GM12873 (cell line): Measurements from ENCODE around the gene MAD2L1BP.
A peak's percentile ranks its signal among the peaks of the same experiment; 100 is the strongest.

Experiments
- CTCF ChIP-seq: IDR thresholded peaks from 2 replicates; pipeline ENCODE4 v1.5.1; 2012; ENCODE audit warnings: low read depth, mild to moderate bottlenecking, moderate library complexity, low read length, control low read depth; ENCODE audit not compliant: insufficient read depth; ENCODE audit errors: missing control alignments

The MAD2L1BP gene

GRCh38 chr6:43635387-43636307 lies at the start of gene MAD2L1BP:
TSS of gene MAD2L1BP (plus strand) at chr6:43635840. CDS start at chr6:43635876, 36 bp downstream.
- TF ChIP-seq CTCF, result no peak

DNA sequence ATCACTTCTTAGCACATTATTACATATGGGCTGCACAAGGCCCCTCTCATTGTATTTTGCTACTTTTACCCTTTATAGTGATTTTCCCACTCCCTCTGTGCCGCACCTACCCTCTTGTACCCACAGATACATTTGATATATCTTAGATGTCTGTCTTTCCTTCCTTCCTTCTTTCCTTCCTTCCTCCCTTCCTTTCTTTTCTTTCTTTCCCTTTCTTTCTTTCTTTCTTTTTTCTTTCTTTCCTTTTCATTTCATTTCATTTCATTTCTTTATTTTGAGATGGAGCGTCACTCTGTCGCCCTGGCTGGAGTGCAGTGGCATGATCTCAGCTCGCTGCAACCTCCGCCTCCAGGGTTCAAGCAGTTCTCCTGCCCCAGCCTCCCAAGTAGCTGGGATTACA lies 47.4 kb upstream of the MAD2L1BP start:
- TF ChIP-seq CTCF, result no peak

DNA sequence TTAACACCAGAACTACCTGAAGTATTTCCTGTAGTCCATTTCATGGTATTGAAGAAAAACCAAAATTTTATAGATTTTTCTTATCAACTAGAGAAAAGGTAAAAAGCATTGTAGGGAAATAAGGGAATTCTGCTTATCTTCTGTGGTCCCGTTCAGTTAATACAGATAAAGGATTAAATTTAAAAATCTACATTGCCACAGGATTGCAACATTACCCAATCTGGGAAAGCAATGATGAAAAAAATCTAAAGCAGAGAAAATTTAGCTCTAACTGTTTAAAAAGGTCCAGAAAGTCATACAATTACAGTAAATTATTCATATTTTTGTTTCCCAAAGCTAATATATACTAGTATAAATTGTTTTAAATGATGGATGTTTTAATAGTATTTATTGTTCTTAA lies 41.7 kb upstream of the MAD2L1BP start:
- no peak for TF ChIP-seq CTCF

DNA sequence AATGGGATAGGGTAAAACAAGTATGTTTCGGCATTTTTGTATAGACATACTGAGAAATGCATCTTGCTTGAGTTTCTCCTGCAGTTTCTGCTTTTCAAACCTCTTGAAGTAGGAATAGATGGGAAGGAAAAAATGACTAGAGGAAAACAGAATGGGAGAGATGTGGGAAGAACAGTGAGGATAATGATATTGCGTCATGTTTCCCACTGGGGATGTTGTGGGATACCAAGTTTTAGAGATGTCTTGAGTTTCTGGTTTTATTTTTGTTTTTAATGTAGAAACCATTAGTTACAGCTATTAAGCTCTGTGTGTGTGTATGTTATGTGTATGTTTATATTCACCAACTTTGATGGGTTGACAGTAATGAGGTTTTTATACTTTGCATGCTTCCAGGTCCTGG lies 35.0 kb upstream of the MAD2L1BP start:
- no peak for TF ChIP-seq CTCF

DNA sequence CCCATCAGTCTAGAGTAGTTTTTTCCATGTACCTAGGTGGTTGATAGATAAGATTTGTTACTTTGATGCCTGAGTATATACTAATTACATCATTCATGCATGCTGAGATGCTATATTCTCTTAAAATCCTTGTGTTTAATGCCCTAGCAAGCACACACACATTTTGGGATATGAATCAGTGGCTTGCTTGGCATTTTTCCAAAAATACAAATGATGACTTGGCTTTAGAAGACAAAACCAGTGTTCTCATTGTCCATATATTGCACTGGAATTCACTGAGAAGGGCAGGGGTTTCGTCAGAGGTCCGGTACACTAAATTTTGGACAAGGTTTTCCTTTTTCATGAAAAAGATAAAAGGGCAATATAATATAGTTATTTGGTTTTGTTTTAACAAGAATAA lies 31.5 kb upstream of the MAD2L1BP start:
- TF ChIP-seq CTCF, result no peak

DNA sequence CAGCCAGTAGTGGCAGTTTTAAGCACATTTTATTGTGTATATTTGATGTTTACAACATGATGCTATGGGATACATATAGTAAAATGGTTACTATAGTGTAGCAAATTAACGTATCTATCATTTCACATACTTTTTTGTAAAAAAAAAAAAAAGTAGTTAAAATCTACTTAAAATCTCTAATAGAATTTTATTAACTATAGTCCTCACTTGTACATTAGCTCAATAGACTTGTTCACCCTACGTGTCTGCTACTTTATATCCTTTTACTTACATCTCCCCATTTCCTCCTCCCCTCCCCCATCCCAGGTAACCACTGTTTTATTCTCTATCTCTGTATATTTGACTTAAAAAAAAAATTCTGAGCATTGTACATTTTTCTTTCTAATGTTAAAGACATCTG lies 29.6 kb upstream of the MAD2L1BP start:
- TF ChIP-seq CTCF, result no peak

- TF ChIP-seq CTCF, result peak; percentile 93
Measured at GRCh38 chr6:43608310-43608763, 27.3 kb upstream of the MAD2L1BP start.
